Measurements from ENCODE around the gene CDH4.
"Not testable (repeated sequence)": the region's sequence is repeated elsewhere in the genome, so short reads cannot be mapped to it uniquely, and the experiment has no call there.

CDH4 gene

GRCh38 chr20:61437280-61438206 is 185.5 kb downstream of the CDH4 start:
- peak; percentile 31 for DNase-seq (ENCODE audit: low read depth, low spot score)

GRCh38 chr20:61438285-61438684 is 186.2 kb downstream of the CDH4 start:
- DNase-seq (ENCODE audit: low read depth, low spot score) = no peak

GRCh38 chr20:61439251-61439650 is 187.2 kb downstream of the CDH4 start:
- DNase-seq (ENCODE audit: low read depth, low spot score) = no peak

- no peak for DNase-seq (ENCODE audit: low read depth, low spot score)
Observed at GRCh38 chr20:61440548-61441055, 188.5 kb downstream of the CDH4 start.

GRCh38 chr20:61441537-61441936 is 189.5 kb downstream of the CDH4 start:
- DNase-seq (ENCODE audit: low read depth, low spot score) = no peak

DNA sequence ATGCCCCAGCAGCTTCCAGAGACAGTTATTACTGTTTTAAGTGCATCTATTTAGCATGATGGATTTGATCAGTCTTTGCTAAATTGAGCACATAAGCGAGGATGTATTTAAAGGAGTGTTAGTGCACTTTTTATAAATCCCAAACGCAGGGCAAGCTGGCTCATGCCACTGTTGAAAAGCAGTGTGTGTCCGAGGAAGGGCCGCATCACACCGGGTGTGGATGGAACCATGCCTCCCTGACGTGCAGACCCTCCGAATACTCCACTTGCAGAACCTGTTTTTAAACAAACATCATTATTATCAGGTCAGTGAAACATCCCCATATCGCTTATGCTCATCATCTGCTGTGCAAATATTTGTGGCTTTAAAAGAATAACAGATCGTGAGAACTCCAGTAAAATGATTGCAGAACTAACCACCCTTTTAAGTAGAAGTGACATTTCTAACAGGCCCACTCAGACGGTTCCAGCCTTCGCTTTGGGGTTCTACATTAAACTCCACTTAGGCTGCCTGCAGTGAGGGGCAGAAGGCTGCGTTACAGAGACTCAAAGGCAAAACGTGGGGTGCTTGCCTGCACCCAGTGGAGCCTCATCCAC is 190.1 kb downstream of the CDH4 start:
- DNase-seq (ENCODE audit: low read depth, low spot score) = no peak

DNA sequence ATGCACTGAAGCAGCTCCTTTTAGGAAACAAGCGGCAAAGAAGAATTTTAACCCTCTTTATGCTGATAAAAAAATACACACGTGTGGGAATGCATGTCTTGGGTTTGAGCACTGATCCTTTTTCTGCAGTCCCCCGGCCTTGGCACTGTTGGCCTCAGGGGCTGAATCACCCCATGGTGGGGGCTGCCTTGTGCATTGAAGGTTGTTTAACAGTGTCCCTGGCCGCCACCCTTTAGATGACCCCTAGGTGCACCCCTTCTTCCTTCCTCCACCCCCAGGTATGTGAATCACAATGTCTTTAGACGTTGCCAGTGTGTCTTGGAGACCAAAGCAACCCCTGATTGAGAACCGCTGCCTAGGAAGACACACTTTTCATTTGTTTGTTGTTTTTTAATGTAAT is 190.7 kb downstream of the CDH4 start:
- no peak for DNase-seq (ENCODE audit: low read depth, low spot score)

- DNase-seq (ENCODE audit: low read depth, low spot score) = no peak
Observed at GRCh38 chr20:61443443-61444126, 191.5 kb downstream of the CDH4 start.

DNA sequence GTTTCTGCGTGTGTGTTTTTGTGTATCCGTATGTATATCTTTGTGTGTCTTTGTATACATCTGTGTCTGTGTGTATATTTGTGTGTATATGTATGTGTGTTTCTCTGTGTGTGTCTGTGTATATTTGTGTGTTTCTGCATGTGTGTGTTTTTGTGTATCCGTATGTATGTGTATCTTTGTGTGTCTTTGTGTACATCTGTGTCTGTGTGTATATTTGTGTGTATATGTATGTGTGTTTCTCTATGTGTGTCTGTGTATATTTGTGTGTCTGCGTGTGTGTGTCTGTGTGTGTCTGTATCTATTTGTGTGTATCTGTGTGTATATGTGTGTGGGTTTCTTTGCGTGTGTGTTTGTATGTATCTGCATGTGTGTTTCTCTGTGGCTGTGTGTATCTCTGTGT is 192.6 kb downstream of the CDH4 start:
- no peak for DNase-seq (ENCODE audit: low read depth, low spot score)

- DNase-seq (ENCODE audit: low read depth, low spot score) = no peak
Observed at GRCh38 chr20:61445138-61445537, 193.1 kb downstream of the CDH4 start.

- DNase-seq (ENCODE audit: low read depth, low spot score) = no peak
Observed at GRCh38 chr20:61445741-61446140, 193.7 kb downstream of the CDH4 start.

DNA sequence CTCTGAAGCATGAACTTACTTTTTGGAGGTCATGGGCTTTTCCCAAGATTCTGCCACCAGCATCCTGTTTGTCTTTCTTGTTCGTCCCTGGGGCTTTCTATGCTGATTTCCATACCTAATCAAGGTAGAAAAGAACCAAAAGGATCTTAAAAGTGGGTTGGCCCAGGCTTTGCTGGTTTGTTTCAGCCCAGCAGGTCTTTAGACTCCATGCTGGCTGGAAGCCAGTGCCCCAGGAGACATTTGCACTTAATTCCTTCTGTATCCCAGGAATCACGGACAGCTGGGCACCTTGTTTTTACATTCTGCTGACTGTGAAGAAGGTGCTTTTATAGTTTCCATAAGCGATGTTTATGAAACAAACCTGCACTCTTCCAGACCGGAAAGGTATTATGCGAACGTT is 195.9 kb downstream of the CDH4 start:
- DNase-seq (ENCODE audit: low read depth, low spot score) = no peak

DNA sequence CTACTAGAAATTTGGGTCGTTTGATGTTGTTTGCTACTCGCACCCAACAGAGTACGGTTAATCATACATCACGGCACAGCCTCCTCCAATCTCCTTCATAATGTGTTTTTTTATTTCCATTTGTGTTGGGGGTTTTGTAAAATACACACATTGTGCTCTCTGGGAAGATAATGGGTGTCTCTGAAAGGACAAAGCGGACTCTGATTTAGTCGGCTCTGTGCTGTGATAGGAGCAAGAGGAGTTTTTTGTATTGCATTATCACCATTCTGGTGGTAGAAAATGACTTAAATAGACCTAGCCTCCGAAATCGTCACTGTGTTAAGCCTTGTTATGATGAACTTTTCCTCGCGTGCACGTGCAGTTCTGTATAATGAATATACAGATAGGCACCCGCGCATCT is 196.3 kb downstream of the CDH4 start:
- DNase-seq (ENCODE audit: low read depth, low spot score) = no peak

GRCh38 chr20:61449057-61449609 is 197.1 kb downstream of the CDH4 start:
- DNase-seq (ENCODE audit: low read depth, low spot score) = no peak

DNA sequence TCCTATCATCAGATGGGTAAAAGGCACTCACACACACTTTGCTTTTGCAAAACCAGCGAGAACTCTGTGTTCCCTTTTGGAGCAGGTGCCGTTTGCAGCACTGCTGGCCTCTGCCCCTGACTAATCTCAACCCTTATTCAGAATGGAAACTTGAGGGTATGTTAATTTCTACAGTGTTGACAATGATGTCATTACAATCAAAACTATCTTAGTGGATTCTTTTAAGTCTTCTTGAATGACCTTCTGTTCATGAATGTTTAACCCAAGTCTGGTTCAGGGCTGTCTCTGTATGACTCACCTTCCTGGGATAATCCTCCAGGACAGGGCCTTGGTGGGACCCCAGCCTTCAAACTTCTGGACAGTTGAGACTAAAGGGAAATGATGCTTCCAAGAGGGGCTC is 197.9 kb downstream of the CDH4 start:
- no peak for DNase-seq (ENCODE audit: low read depth, low spot score)

DNA sequence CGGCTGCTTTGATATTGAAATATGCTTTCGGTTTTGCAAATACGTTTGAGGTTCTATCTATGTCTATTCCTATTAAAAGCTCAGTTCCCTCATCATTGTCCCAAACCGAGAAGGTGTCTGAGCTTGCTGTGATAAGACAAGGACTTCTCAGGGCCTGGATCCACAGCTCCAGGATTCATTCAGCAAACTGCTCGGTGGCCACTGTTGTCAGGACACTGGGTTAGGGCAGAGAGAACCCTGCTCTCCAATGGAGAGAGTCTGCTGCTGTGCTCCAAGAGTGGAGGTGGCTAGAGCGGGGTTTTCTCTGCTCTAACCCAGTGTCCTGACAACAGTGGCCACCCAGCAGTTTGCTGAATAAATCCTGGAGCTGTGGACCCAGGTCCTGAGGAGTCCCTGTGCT is 198.5 kb downstream of the CDH4 start:
- no peak for DNase-seq (ENCODE audit: low read depth, low spot score)

DNA sequence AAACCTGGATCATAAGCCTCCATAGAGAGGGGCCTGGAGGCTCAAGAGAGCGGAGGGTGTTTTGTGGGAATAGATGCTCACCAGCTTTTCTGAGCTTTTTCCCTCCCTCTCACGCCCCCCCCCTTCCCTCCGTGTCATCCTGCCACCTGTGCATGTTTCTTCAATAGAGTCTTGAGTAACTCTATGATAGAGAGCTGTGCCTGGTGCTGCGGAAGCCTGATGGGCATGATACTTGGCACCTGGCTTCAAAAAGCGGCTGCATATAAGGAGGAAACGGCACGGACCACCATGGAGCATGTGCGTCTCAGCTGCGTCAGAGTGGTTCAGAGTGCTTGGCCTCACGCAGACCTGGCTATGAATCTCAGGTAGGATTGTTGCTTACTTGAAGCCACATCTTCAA is 198.9 kb downstream of the CDH4 start:
- DNase-seq (ENCODE audit: low read depth, low spot score) = no peak

GRCh38 chr20:61451953-61452352 is 199.9 kb downstream of the CDH4 start:
- DNase-seq (ENCODE audit: low read depth, low spot score) = no peak

DNA sequence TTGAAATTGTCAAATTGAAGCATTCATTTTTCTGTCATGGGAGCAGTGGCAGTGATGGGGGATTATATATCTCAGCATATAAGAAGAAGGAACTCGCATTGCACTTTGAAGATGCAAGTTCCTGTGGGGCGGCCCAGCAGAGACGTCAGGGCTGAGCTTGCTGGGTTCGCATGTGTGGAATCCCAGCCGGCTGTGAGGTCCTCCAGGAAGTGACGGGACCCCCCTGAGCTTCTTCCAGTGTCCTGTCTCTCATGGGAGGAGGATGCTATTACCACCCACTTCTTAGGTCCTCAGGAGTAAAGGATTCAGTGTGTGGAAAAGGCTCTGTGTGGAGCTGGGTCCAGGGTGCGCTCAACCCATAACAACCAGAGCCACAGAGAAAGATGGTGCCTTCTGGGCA is 201.2 kb downstream of the CDH4 start:
- DNase-seq (ENCODE audit: low read depth, low spot score) = no peak

GRCh38 chr20:61453623-61454022 is 201.6 kb downstream of the CDH4 start:
- DNase-seq (ENCODE audit: low read depth, low spot score) = not testable (repeated sequence)

DNA sequence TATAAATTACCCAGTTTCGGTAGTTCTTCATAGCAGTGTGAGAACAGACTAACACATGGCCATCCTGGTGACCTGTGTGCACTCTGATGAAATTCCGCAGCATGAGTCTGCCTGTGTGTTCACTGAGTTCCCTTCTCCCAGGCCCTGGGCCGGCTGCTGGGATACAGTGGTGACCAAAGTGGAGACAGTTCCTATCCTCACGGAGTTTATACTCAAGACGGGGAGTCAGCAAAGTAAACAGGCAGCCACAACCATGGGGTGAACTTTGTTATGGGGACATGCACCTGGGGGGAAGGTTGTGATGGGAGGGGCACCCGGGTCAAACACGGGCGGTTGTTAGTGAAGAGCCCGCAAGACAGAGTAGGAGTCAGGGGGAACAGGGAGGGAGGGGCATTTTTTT is 202.0 kb downstream of the CDH4 start:
- no peak for DNase-seq (ENCODE audit: low read depth, low spot score)
